Measurements from ENCODE around the gene FARSA. TPM values are rescaled to one million over a fixed set of nuclear protein-coding genes. Genes with fewer than 3 reads are reported as not detected.
A peak's percentile ranks its signal among the peaks of the same experiment; 100 is the strongest.
"Not testable (repeated sequence)": the region's sequence is repeated elsewhere in the genome, so short reads cannot be mapped to it uniquely, and the experiment has no call there.

Gene FARSA
- polyA plus RNA-seq, 2 of the 4 experiments (the other 2 are of a cell fraction) = 18.1 to 58.7 TPM

DNA sequence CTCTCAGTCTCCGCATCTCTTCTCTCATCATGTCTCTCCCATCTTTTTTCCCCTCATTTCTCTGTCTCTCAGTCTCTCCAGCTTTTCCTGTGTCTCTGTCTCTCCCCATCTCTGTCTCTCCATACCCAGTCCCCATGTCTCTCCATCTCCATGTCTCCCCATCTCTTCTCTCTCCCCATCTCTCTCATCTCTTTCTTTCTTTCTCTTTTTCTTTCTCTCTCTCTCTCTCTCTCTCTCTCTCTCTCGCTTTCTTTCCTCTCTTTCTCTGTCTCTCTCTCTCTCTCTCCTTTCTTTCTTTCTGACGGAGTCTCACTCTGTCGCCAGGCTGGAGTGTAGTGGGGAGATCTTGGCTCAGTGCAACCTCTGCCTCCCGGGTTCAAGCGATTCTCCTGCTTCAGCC lies 49.1 kb upstream of the FARSA start:
- Histone ChIP-seq H3K9me3 (no peaks in the 10 kb centered on the region), H3K4me2 (peak overlapping the region; percentile 80), H3K27ac (peak overlapping the region; percentile 58 to 84; a peak in 4 of 6 replicates), H3K4me3 (no peak overlapping the region; the same call in 2 of the 3 replicates), H3K4me1 (0 out of 3 replicates have a peak, but pooled peaks cover 3% of the 10 kb centered on the region)
- ATAC-seq (no peak), FAIRE-seq (no peak), DNase-seq (ENCODE audit: low read depth in 1 of 2, low spot score in 1 of 2) (no peak)
- ChIA-PET POLR2A (interaction anchor here (0.7 to 1.6 kb wide), 3 partner anchors 13 to 111 kb away, joined by 3 to 5 read pairs (median 3); partner anchors contain the start of gene NFIX), CTCF (interaction anchor here (0.6 to 16.3 kb wide), 17 partner anchors 10 to 629 kb away, joined by 3 to 309 read pairs (median 4); no protein-coding TSS in a partner anchor)
- WGBS (ENCODE audit: missing lambda C conversion rate) = 81% methylated on average over 5 of the region's 6 CpGs
- no peak for TF ChIP-seq GATA3 (IDR thresholded peaks at IDR 0.05; ENCODE audit: borderline replicate concordance)
- TF ChIP-seq ESRRA (IDR thresholded peaks at IDR 0.05; ENCODE audit: borderline replicate concordance, low read length) = no peak
- no peak for TF ChIP-seq CEBPB (IDR thresholded peaks at IDR 0.05)
- TF ChIP-seq, protein P1, sequence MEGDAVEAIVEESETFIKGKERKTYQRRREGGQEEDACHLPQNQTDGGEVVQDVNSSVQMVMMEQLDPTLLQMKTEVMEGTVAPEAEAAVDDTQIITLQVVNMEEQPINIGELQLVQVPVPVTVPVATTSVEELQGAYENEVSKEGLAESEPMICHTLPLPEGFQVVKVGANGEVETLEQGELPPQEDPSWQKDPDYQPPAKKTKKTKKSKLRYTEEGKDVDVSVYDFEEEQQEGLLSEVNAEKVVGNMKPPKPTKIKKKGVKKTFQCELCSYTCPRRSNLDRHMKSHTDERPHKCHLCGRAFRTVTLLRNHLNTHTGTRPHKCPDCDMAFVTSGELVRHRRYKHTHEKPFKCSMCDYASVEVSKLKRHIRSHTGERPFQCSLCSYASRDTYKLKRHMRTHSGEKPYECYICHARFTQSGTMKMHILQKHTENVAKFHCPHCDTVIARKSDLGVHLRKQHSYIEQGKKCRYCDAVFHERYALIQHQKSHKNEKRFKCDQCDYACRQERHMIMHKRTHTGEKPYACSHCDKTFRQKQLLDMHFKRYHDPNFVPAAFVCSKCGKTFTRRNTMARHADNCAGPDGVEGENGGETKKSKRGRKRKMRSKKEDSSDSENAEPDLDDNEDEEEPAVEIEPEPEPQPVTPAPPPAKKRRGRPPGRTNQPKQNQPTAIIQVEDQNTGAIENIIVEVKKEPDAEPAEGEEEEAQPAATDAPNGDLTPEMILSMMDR (IDR thresholded peaks at IDR 0.05) = no peak
- TF ChIP-seq FOSB (CRISPR knock-in tag; IDR thresholded peaks at IDR 0.05) = no peak
- no peak for TF ChIP-seq MYC (IDR thresholded peaks at IDR 0.05; ENCODE audit: borderline replicate concordance, low read length)

DNA sequence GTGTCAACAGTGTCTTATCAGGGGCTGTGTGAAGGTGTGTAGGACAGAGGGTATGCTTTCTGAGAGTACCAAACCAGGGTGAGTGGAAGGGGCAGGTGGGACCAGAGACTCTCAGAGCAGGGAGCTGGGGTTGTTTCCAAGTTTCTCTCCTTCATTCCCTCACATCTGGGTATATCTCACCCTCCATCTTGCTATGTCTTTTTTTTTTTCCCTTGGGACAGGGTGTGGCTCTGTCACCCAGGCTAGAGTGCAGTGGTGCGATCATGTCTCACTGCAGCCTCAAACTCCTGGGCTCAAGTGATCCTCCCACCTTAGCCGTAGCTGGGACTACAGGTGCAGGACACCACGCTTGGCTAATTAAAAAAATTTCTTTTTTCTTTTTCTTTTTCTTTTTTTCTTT lies 46.5 kb upstream of the FARSA start:
- TF ChIP-seq SMC3 (IDR thresholded peaks at IDR 0.05) (no peak), NPAS2 (CRISPR knock-in tag; IDR thresholded peaks at IDR 0.05; ENCODE audit: borderline replicate concordance) (no peak), PHF8 (IDR thresholded peaks at IDR 0.05; ENCODE audit: borderline replicate concordance, low read depth) (no peak), TP53 (CRISPR knock-in tag; IDR thresholded peaks at IDR 0.05) (no peak), ZNF302 (CRISPR knock-in tag; IDR thresholded peaks at IDR 0.05) (no peak), MAZ (IDR thresholded peaks at IDR 0.05; ENCODE audit: borderline replicate concordance, low read depth, low read length) (no peak), RAD21 (conservative IDR thresholded peaks at IDR 0.05 in 1 of 2, IDR thresholded peaks at IDR 0.05 in 1 of 2) (no peak), FOXS1 (CRISPR knock-in tag; IDR thresholded peaks at IDR 0.05) (no peak), ZSCAN20 (CRISPR knock-in tag; IDR thresholded peaks at IDR 0.05) (no peak), ZFP36 (IDR thresholded peaks at IDR 0.05; ENCODE audit: borderline replicate concordance, partially characterized antibody) (no peak), JUNB (IDR thresholded peaks at IDR 0.05) (no peak), RFX5 (IDR thresholded peaks at IDR 0.05) (no peak), CBX8 (IDR thresholded peaks at IDR 0.05) (no peak), GATA3 (IDR thresholded peaks at IDR 0.05; ENCODE audit: borderline replicate concordance) (no peak), CHD4 (IDR thresholded peaks at IDR 0.05; ENCODE audit: borderline replicate concordance) (no peak)
- TF ChIP-seq, protein P2, sequence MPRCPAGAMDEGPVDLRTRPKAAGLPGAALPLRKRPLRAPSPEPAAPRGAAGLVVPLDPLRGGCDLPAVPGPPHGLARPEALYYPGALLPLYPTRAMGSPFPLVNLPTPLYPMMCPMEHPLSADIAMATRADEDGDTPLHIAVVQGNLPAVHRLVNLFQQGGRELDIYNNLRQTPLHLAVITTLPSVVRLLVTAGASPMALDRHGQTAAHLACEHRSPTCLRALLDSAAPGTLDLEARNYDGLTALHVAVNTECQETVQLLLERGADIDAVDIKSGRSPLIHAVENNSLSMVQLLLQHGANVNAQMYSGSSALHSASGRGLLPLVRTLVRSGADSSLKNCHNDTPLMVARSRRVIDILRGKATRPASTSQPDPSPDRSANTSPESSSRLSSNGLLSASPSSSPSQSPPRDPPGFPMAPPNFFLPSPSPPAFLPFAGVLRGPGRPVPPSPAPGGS (IDR thresholded peaks at IDR 0.05) = no peak
- TF ChIP-seq, protein P3, sequence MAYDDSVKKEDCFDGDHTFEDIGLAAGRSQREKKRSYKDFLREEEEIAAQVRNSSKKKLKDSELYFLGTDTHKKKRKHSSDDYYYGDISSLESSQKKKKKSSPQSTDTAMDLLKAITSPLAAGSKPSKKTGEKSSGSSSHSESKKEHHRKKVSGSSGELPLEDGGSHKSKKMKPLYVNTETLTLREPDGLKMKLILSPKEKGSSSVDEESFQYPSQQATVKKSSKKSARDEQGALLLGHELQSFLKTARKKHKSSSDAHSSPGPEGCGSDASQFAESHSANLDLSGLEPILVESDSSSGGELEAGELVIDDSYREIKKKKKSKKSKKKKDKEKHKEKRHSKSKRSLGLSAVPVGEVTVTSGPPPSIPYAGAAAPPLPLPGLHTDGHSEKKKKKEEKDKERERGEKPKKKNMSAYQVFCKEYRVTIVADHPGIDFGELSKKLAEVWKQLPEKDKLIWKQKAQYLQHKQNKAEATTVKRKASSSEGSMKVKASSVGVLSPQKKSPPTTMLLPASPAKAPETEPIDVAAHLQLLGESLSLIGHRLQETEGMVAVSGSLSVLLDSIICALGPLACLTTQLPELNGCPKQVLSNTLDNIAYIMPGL (CRISPR knock-in tag; IDR thresholded peaks at IDR 0.05; ENCODE audit: borderline replicate concordance) = no peak
- TF ChIP-seq, protein P4, sequence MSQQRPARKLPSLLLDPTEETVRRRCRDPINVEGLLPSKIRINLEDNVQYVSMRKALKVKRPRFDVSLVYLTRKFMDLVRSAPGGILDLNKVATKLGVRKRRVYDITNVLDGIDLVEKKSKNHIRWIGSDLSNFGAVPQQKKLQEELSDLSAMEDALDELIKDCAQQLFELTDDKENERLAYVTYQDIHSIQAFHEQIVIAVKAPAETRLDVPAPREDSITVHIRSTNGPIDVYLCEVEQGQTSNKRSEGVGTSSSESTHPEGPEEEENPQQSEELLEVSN (IDR thresholded peaks at IDR 0.05; ENCODE audit: borderline replicate concordance, low read depth) = no peak
- TF ChIP-seq, protein P1 (IDR thresholded peaks at IDR 0.05) = no peak
- TF ChIP-seq, protein P5, sequence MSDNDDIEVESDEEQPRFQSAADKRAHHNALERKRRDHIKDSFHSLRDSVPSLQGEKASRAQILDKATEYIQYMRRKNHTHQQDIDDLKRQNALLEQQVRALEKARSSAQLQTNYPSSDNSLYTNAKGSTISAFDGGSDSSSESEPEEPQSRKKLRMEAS (IDR thresholded peaks at IDR 0.05) = no peak
- Histone ChIP-seq H3K4me3 (no peak overlapping the region), H3K27ac (no peak overlapping the region), H3K4me1 (peaks cover 3% of the 10 kb centered on the region; the same call in 1 of the 3 replicates), H3K9me3 (no peaks in the 10 kb centered on the region), H3K4me2 (no peak overlapping the region)
- ChIA-PET CTCF (interaction anchor here (0.6 to 16.3 kb wide), 9 partner anchors 13 to 610 kb away, joined by 3 to 309 read pairs (median 23); partner anchors contain the start of gene DAND5), POLR2A (no interaction called here)
- FAIRE-seq = no peak
- DNase-seq (ENCODE audit: low read depth in 1 of 2, low spot score in 1 of 2) = no peak
- no peak for ATAC-seq
- WGBS (ENCODE audit: missing lambda C conversion rate) = 75% methylated on average over 3 of the region's 3 CpGs

DNA sequence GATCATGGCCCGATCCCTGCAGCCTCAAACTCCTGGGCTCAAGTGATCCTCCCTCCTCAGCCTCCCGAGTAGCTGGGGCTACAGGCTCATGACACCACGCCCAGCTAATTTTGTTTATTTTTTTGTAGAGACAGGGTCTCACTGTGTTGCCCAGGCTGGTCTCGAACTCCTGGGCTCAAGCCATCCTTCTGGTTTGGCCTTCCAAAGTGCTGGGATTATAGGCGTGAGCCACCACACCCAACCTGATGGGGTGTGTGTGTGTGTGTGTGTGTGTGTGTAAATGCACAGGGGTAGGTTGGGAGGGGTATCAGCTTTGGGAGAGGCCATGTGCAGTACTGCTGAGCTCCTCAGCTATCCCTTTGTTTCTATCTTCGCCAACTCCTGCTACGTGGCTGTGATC lies 42.6 kb upstream of the FARSA start:
- DNase-seq (ENCODE audit: low read depth in 1 of 2, low spot score in 1 of 2); ATAC-seq; H3K4me1 ChIP-seq; H3K4me3 ChIP-seq; POLR2A ChIA-PET; H3K4me2 ChIP-seq; H3K27ac ChIP-seq; H3K9me3 ChIP-seq; FAIRE-seq: not testable (repeated sequence)
- CTCF ChIA-PET = interaction anchor here (0.7 to 16.3 kb wide), 15 partner anchors 9 to 287 kb away, joined by 3 to 309 read pairs (median 14); partner anchors contain the start of gene DAND5
- 65% methylated on average over 7 of the region's 7 CpGs for WGBS (ENCODE audit: missing lambda C conversion rate)

Data from A549 (cell line).